Naive thymus-derived CD4-positive, alpha-beta T cell (primary cell): ENCODE data around the gene OR5AU1. TPM values are rescaled to one million over a fixed set of nuclear protein-coding genes. Genes with fewer than 3 reads are reported as not detected.

ENCODE experiments used
- ATAC-seq: fragments of 150-1000 bp; cut with Tn5 transposase; 2 replicates; pipeline ENCODE4 v1.10.0; 2021; ENCODE audit warnings: mild to moderate bottlenecking, moderate library complexity
- CTCF ChIA-PET: fragments of 350-600 bp; sonication (Branson Sonifier 250); formaldehyde crosslinking; loops from one replicate; lab custom pipeline; 2021; ENCODE audit warnings: antibody characterized with exemption; lab: Charles Lee
- POLR2A ChIA-PET: fragments of 350-600 bp; sonication (Branson Sonifier 250); formaldehyde crosslinking; loops from one replicate; lab custom pipeline; 2021; ENCODE audit warnings: antibody characterized with exemption, inconsistent platforms; lab: Charles Lee
- DNase-seq, 9 donors: peaks; one replicate each; pipeline versions ENCODE4 v3.0.0 to v3.0.0-alpha.2; 2020 to 2022; ENCODE audit warnings: mixed read lengths in 1 of 9
- H3K27ac ChIP-seq: one replicate; pipeline ENCODE4 v1.7.0; 2013; ENCODE audit warnings: mild to moderate bottlenecking, low read depth, low read length, moderate library complexity
- H3K27me3 ChIP-seq, 2 donors: one replicate each; pipeline ENCODE4 v1.7.0; 2013; ENCODE audit warnings: low read length in 2 of 2, mild to moderate bottlenecking in 2 of 2, moderate library complexity in 2 of 2; ENCODE audit not compliant: control insufficient read depth in 2 of 2, insufficient read depth in 2 of 2
- H3K36me3 ChIP-seq, 3 experiments: 1 replicate in 2 of 3; 2 replicates in 1 of 3; pipeline ENCODE4 v1.7.0; 2013; ENCODE audit warnings: low read length in 3 of 3, mild to moderate bottlenecking in 3 of 3, moderate library complexity in 1 of 3; ENCODE audit not compliant: insufficient read depth in 3 of 3, control insufficient read depth in 2 of 3
- H3K4me1 ChIP-seq, 2 donors: one replicate each; pipeline ENCODE4 v1.7.0; 2013; ENCODE audit warnings: low read length in 2 of 2, mild to moderate bottlenecking in 2 of 2, moderate library complexity in 1 of 2; ENCODE audit not compliant: control insufficient read depth in 2 of 2, insufficient read depth in 2 of 2
- H3K4me3 ChIP-seq: 2 replicates; pipeline ENCODE4 v1.7.0; 2013; ENCODE audit warnings: mild to moderate bottlenecking, low read length
- H3K9me3 ChIP-seq, 3 experiments: 1 replicate in 2 of 3; 2 replicates in 1 of 3; pipeline ENCODE4 v1.7.0; 2013; ENCODE audit warnings: low read length in 3 of 3; ENCODE audit not compliant: control insufficient read depth in 2 of 3
- H3K27ac Mint-ChIP-seq, 9 donors: one replicate each; pipeline ENCODE4 v1.8.0; 2020 to 2022; ENCODE audit warnings: mixed read lengths in 9 of 9, mild to moderate bottlenecking in 8 of 9, moderate library complexity in 5 of 9, inconsistent platforms in 2 of 9
- H3K27me3 Mint-ChIP-seq, 5 donors: one replicate each; pipeline ENCODE4 v1.8.0; 2021 to 2022; ENCODE audit warnings: mixed read lengths in 5 of 5, mild to moderate bottlenecking in 1 of 5
- H3K36me3 Mint-ChIP-seq, 5 donors: one replicate each; pipeline ENCODE4 v1.8.0; 2020 to 2022; ENCODE audit warnings: mixed read lengths in 5 of 5, mild to moderate bottlenecking in 3 of 5, inconsistent platforms in 1 of 5
- H3K4me1 Mint-ChIP-seq, 7 donors: one replicate each; pipeline ENCODE4 v1.8.0; 2020 to 2022; ENCODE audit warnings: mixed read lengths in 7 of 7, mild to moderate bottlenecking in 3 of 7, inconsistent platforms in 1 of 7
- H3K4me3 Mint-ChIP-seq, 10 donors: one replicate each; pipeline ENCODE4 v1.8.0; 2020 to 2022; ENCODE audit warnings: mild to moderate bottlenecking in 10 of 10, mixed read lengths in 10 of 10, moderate library complexity in 6 of 10, inconsistent platforms in 2 of 10
- H3K9me3 Mint-ChIP-seq, 11 donors: one replicate each; pipeline ENCODE4 v1.8.0; 2020 to 2022; ENCODE audit warnings: mixed read lengths in 11 of 11, mild to moderate bottlenecking in 4 of 11, inconsistent platforms in 1 of 11, moderate library complexity in 1 of 11
- intact Hi-C, 2 donors: fragments of 100-400 bp; cut with micrococcal nuclease; formaldehyde crosslinking; loops; one replicate each; pipeline ENCODE4 v1.15.1; 2023
- polyA plus RNA-seq, 2 donors: library from polyadenylated mRNA; unstranded; fragments of 300-500 nt; fragmentation: Illumina TruSeq; gene quantifications; one replicate each; pipeline ENCODE4 v1.2.3, GENCODE V29; 2021
- total RNA-seq, 6 experiments: library from RNA in 5 of 6; stranded (reverse) in 5 of 6; gene quantifications; 1 replicate in 5 of 6; 2 replicates in 1 of 6; pipeline ENCODE4 v1.2.3 and lab custom pipeline; 2021 to 2026

The OR5AU1 gene
- total and polyA plus RNA-seq, 7 experiments from 2014 or later: not detected

DNA sequence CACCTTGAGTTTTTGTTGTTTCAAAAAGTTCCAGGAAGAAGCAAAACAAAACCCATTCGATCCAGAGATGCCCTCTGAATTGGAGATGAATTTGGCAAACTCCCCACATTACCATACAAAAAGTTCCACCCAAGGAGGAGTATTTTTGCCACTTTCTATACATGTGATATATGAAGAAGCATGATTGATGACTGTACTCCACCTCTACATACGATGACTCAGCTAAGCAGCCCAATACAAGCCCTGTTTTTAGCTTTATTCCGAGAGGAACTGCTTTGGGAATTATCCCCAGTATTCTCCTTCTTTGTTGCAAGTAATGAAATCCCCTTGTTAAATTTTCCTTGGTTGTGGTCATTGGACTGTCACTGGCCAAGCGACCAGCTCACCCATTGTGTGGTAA lies 43.6 kb downstream of the OR5AU1 start:
- DNase-seq: no peak
- H3K27me3 Mint-ChIP-seq: peaks cover 0 to 4% (median 0%) of the 10 kb centered on the region in 5 donors
- H3K4me3 Mint-ChIP-seq: no peak overlapping the region
- ChIA-PET CTCF (interaction anchor here (0.9 kb wide), 1 partner anchor 97 kb away, joined by 4 read pairs; no protein-coding TSS in a partner anchor), POLR2A (interaction anchor here (0.7 kb wide), 1 partner anchor 430 kb away, joined by 4 read pairs; no protein-coding TSS in a partner anchor)
- no peak for ATAC-seq
- Histone ChIP-seq H3K27ac (no peak overlapping the region), H3K9me3 (no peaks in the 10 kb centered on the region), H3K4me1 (no peaks in the 10 kb centered on the region), H3K27me3 (no peaks in the 10 kb centered on the region), H3K36me3 (no peaks in the 10 kb centered on the region), H3K4me3 (no peak overlapping the region)
- H3K4me1 Mint-ChIP-seq: no peaks in the 10 kb centered on the region
- no peaks in the 10 kb centered on the region for H3K36me3 Mint-ChIP-seq
- intact Hi-C loops: no loop called here
- H3K9me3 Mint-ChIP-seq: peaks cover 0 to 1% (median 0%) of the 10 kb centered on the region in 11 donors
- H3K27ac Mint-ChIP-seq: no peak overlapping the region

DNA sequence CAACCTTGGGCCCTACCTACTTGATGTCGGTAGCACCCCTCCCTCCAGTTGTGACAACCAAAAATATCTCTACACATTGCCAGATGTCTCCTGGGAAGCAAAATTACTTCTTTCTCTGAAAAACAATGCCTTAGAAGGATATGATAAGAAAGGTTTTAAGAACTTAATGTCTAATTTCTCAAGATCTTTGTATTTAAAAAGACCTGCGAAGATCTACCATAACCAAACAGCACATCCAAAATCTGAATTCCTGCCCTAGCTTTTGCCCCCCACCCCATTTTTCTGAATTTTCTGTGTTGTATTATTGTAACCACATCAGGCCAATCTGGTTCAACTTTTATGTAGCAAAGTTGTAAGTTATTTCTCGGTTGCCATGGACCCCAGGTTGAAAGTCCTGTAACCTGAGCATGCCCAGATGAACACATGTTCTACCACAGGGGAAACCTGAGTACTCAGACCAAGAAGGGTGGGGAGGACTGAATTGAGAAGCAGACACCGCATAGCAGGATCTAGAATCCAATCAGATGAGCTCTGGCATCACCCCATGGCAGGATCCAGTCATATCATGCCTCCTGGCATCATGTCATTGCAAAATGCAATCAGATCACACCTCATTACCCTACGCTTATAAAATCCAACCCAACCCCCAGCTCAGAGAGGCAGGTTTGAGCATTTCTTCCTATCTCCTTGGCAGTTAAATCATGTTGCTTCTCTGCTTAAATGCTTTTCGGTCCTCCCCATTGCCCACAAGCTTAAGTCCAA lies 46.3 kb downstream of the OR5AU1 start:
- Histone ChIP-seq H3K4me3 (no peak overlapping the region), H3K4me1 (peaks cover 3% of the 10 kb centered on the region in 2 donors), H3K27ac (no peak overlapping the region), H3K27me3 (no peaks in the 10 kb centered on the region), H3K9me3 (no peaks in the 10 kb centered on the region), H3K36me3 (no peaks in the 10 kb centered on the region)
- Mint-ChIP-seq H3K4me3 (no peak overlapping the region), H3K36me3 (no peaks in the 10 kb centered on the region), H3K27ac (no peak overlapping the region), H3K27me3 (peaks cover 0 to 3% (median 0%) of the 10 kb centered on the region in 5 donors), H3K9me3 (peaks cover 0 to 1% (median 0%) of the 10 kb centered on the region in 11 donors), H3K4me1 (peaks cover 8 to 13% (median 9%) of the 10 kb centered on the region in 7 donors)
- ChIA-PET POLR2A (interaction anchor here (0.9 kb wide), 1 partner anchor 165 kb away, joined by 3 read pairs; no protein-coding TSS in a partner anchor), CTCF (interaction anchor here (1.0 to 8.6 kb wide), 5 partner anchors 17 to 94 kb away, joined by 4 to 158 read pairs (median 5); partner anchors contain the start of gene ARHGEF40)
- intact Hi-C loops: no loop called here
- DNase-seq (no peak), ATAC-seq (no peak)

DNA sequence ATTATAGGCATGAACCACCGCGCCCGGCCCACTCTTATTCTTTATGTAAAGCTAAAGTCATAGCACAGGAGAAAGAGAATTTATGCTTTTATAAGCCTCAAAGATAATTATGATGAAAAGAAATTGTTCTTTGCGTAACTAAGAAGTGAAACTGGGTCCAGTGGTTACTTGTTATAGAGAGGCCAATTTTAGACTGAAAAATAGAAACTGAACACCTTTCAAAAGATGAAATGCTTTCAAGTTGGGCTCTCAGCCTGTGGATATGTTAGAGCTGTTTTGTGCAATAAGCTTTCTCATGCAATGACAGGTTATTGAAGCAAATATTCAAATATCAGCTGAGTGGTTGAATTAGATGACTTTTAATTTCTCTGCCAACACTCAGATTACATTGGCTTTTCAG lies 47.1 kb downstream of the OR5AU1 start:
- Histone ChIP-seq H3K36me3 (no peaks in the 10 kb centered on the region), H3K27me3 (no peaks in the 10 kb centered on the region), H3K4me1 (peaks cover 3% of the 10 kb centered on the region in 2 donors), H3K4me3 (no peak overlapping the region), H3K27ac (no peak overlapping the region), H3K9me3 (no peaks in the 10 kb centered on the region)
- DNase-seq (no peak), ATAC-seq (no peak)
- H3K4me3 Mint-ChIP-seq: no peak overlapping the region
- intact Hi-C loops: no loop called here
- POLR2A ChIA-PET: interaction anchor here (1.1 kb wide), 1 partner anchor 16 kb away, joined by 5 read pairs; no protein-coding TSS in a partner anchor
- H3K27ac Mint-ChIP-seq: no peak overlapping the region
- H3K36me3 Mint-ChIP-seq: no peaks in the 10 kb centered on the region
- peaks cover 0 to 1% (median 0%) of the 10 kb centered on the region in 11 donors for H3K9me3 Mint-ChIP-seq
- CTCF ChIA-PET: interaction anchor here (1.0 to 8.6 kb wide), 5 partner anchors 15 to 93 kb away, joined by 4 to 158 read pairs (median 4); partner anchors contain the start of gene ARHGEF40
- peaks cover 0 to 3% (median 0%) of the 10 kb centered on the region in 5 donors for H3K27me3 Mint-ChIP-seq
- H3K4me1 Mint-ChIP-seq: peaks cover 10 to 14% (median 11%) of the 10 kb centered on the region in 7 donors

DNA sequence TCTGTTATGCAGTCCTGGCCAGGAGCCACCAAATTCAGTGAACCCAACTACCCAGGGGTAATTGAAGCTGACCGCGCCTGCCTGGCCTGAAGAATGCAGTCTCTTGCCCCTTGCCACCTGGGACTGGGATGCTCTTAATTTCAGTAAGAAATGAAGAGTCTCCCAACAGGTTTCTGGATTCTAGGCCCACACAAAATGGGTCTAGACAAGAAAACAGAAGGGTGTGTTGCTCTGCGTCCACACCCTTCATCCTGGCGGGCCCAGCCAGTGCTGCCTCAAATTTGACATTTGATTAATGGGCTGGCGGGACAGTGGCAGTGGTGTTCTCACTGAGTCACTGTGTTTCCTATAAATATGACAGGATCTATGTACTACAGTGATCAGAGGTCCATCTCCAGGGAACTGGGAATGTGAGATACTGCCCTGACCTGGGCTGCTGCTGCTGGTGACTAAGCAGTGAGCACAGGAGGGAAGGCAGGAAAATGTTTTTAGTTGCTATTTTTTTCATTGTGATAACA lies 48.5 kb downstream of the OR5AU1 start:
- Mint-ChIP-seq H3K27ac (peak overlapping the region in 1 of 9 donors; percentile 41), H3K27me3 (peaks cover 0 to 3% (median 0%) of the 10 kb centered on the region in 5 donors), H3K4me3 (peak overlapping the region in 1 of 10 donors; percentile 58), H3K36me3 (peaks cover 0 to 1% (median 0%) of the 10 kb centered on the region in 5 donors), H3K9me3 (peaks cover 0 to 1% (median 0%) of the 10 kb centered on the region in 11 donors), H3K4me1 (peaks cover 14 to 24% (median 18%) of the 10 kb centered on the region in 7 donors)
- CTCF ChIA-PET: interaction anchor here (1.5 to 8.6 kb wide), 3 partner anchors 13 to 92 kb away, joined by 5 to 158 read pairs (median 123); no protein-coding TSS in a partner anchor
- POLR2A ChIA-PET: interaction anchor here (2.2 kb wide), 1 partner anchor 92 kb away, joined by 6 read pairs; no protein-coding TSS in a partner anchor
- Histone ChIP-seq H3K27me3 (no peaks in the 10 kb centered on the region), H3K9me3 (no peaks in the 10 kb centered on the region), H3K36me3 (no peaks in the 10 kb centered on the region), H3K4me1 (peaks cover 3 to 8% of the 10 kb centered on the region in 2 donors), H3K4me3 (no peak overlapping the region), H3K27ac (no peak overlapping the region)
- DNase-seq (no peak), ATAC-seq (no peak)
- intact Hi-C loops: no loop called here

DNA sequence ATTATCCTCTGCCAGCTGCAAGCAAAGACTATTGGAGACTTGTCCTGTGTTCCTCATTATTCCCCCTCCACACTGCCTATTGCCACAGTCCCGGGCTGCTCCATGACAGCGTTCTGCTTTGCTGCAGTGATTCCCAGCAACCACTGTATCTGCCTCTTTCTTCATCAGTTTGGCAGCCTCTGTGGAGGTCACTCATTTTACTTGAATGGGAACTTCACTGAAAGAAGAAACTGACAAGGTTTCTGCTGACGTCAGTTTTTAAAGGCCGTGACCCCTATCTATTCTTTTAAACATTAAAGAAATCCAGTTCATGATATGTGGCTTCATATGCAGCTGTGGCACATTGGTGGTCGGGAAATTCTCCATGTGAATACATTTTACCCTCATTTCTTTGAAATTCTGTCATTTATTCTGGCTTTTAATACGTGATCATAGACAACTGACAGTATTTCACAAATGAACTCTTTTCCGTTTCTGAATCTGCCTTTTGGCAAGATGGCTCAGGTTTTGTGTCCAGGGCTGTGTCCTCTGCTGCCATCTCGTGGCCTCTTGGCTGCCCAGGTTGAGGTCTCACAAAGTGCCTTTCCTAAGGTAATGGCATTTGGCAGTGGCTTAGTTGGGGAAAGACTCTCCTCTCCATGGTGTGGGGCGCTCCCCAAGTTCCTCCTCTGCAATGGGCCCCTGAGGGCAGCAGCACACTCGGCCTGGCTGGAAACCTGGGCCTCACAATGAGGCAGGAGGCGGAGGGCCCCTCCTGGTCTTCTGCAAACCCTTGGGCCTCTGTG lies 49.2 kb downstream of the OR5AU1 start:
- Histone ChIP-seq H3K27ac (no peak overlapping the region), H3K9me3 (no peaks in the 10 kb centered on the region), H3K4me1 (peaks cover 3 to 8% of the 10 kb centered on the region in 2 donors), H3K27me3 (no peaks in the 10 kb centered on the region), H3K36me3 (no peaks in the 10 kb centered on the region), H3K4me3 (no peak overlapping the region)
- POLR2A ChIA-PET: interaction anchor here (2.2 to 5.9 kb wide), 2 partner anchors 13 to 92 kb away, joined by 6 to 53 read pairs; no protein-coding TSS in a partner anchor
- CTCF ChIA-PET: interaction anchor here (1.5 to 8.6 kb wide), 5 partner anchors 13 to 91 kb away, joined by 5 to 158 read pairs (median 76); no protein-coding TSS in a partner anchor
- ATAC-seq (peak; percentile 25), DNase-seq (peak; percentile 55 to 76 (median 71))
- Mint-ChIP-seq H3K4me3 (peak overlapping the region in 5 of 10 donors; percentile 6 to 58 (median 55)), H3K4me1 (peaks cover 14 to 30% (median 18%) of the 10 kb centered on the region in 7 donors), H3K27me3 (peaks cover 0 to under 1% (median 0%) of the 10 kb centered on the region in 5 donors), H3K9me3 (no peaks in the 10 kb centered on the region), H3K27ac (peak overlapping the region in 4 of 9 donors; percentile 35 to 65 (median 46)), H3K36me3 (peaks cover 0 to 1% (median 0%) of the 10 kb centered on the region in 5 donors)
- intact Hi-C loops: no loop called here

DNA sequence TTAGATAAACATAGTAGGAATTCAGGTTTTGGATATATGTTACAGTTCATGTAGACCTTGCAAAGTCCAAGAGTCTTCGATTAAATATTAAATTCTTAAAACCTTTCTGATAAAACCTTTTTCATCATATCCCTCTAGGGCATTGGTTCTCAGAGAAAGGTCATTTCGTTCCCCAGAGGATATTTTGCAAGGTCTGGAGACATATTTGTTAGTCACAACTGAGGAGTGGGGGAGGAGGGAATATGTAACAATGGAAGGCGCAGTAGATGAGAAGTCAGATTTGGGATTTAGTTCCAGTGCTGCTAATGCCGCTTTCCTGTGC lies 49.7 kb downstream of the OR5AU1 start:
- H3K4me3 ChIP-seq: no peak overlapping the region
- H3K27ac ChIP-seq: no peak overlapping the region
- H3K36me3 Mint-ChIP-seq: peaks cover 0 to 1% (median 0%) of the 10 kb centered on the region in 5 donors
- no peaks in the 10 kb centered on the region for H3K9me3 Mint-ChIP-seq
- POLR2A ChIA-PET: interaction anchor here (2.2 to 5.9 kb wide), 4 partner anchors 13 to 91 kb away, joined by 6 to 53 read pairs (median 12); no protein-coding TSS in a partner anchor
- no peaks in the 10 kb centered on the region for H3K9me3 ChIP-seq
- H3K27me3 ChIP-seq: no peaks in the 10 kb centered on the region
- no peak overlapping the region for H3K27ac Mint-ChIP-seq
- H3K27me3 Mint-ChIP-seq: no peaks in the 10 kb centered on the region
- peak overlapping the region in 1 of 10 donors; percentile 58 for H3K4me3 Mint-ChIP-seq
- CTCF ChIA-PET: interaction anchor here (0.8 to 8.6 kb wide), 6 partner anchors 12 to 91 kb away, joined by 3 to 158 read pairs (median 56); no protein-coding TSS in a partner anchor
- no peaks in the 10 kb centered on the region for H3K36me3 ChIP-seq
- ATAC-seq (no peak), DNase-seq (no peak)
- intact Hi-C loops: no loop called here
- H3K4me1 Mint-ChIP-seq: peaks cover 14 to 34% (median 18%) of the 10 kb centered on the region in 7 donors
- peaks cover 3 to 8% of the 10 kb centered on the region in 2 donors for H3K4me1 ChIP-seq
